ENCODE results near the gene CCDC126. TPM values are rescaled to one million over a fixed set of nuclear protein-coding genes. Genes with fewer than 3 reads are reported as not detected.

The CCDC126 gene
- total and polyA plus RNA-seq, 2 of the 8 experiments (the other 6 are each of a cell fraction or from before 2014, with no cell fraction given) = 1.4 to 5.3 TPM

DNA sequence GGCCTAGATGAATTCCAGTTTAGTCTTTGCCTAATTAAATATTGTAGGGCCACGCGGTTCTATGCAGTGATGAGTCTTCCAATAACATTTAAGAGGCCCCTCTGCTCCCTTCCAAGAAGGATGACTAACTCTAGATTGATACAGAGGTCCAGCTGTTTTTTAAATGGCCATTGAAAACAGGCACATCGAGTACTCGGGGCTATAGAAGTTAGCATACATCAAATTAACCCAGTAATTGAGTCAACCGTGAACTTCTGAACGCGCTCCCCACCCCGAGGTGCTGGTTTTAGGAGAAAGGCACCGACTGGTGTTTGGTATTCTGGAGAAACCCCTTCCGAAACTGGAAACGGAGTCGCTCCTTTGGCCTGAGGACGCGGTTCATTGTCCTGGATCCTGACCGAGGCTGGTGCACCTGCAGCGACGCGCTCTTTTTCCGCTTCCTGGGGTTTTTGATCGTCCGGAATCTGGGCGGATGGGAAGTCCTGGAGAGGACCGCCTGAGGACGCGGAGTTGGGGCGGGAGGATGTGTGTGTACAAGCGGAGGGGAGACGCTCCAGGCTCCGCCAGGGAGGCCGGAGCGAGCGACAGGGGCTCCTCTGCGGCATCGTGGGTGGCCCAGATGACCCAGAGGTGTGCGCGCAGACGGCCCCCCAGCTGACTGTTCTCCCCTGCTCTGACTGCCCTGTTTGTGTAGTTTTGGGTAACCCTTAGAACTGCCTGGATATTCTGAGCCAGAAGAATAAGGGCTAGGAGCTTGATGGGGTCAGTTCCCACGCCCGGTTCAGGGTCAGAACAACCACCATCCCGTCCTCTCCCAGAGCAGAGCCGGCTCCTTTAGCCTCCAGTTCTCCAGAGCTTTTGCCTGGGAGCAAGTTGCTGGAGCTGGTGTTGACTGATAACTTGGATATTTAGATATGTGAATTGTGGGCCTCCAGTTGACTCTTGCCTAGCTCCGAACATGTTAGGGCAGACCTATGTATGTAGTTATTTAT, 83.5 kb downstream of the CCDC126 start:
- Histone ChIP-seq H4K5ac (ENCODE audit: insufficient read length, low read depth, low read length) (peak overlapping the region; percentile 53), H2BK20ac (ENCODE audit: low read length) (no peak overlapping the region; the same call in 1 of the 2 replicates), H2BK120ac (replicated peaks; ENCODE audit: low read depth, low read length) (no peak overlapping the region), H3K4ac (replicated peaks; ENCODE audit: insufficient read length, low read depth, low read length) (no peak overlapping the region), H2BK15ac (ENCODE audit: low read length) (no peak overlapping the region), H4K91ac (replicated peaks; ENCODE audit: insufficient read length, low read length) (no peak overlapping the region), H2AK5ac (ENCODE audit: low read depth, low read length) (no peak overlapping the region), H3K23ac (ENCODE audit: insufficient read length) (no peak overlapping the region), H3K9me3 (ENCODE audit: insufficient read depth in 2 of 2, low read depth in 1 of 2, low read length in 1 of 2) (no peaks in the 10 kb centered on the region; a peak in 1 of 4 replicates), H3K4me2 (ENCODE audit: insufficient read depth in 1 of 2, low read depth in 2 of 2, low read length in 2 of 2) (peak overlapping the region; percentile 56 to 81), H4K8ac (ENCODE audit: extremely low read depth, insufficient read depth, low read length) (peak overlapping the region; percentile 73; the same call in 1 of the 2 replicates), H2AFZ (ENCODE audit: low read length) (no peak overlapping the region), H2BK12ac (ENCODE audit: low read depth, low read length) (no peak overlapping the region), H3K18ac (ENCODE audit: extremely low read depth, low read length) (peak overlapping the region; percentile 68; the same call in 1 of the 2 replicates), H3K79me1 (ENCODE audit: low read depth, low read length) (no peaks in the 10 kb centered on the region), H3K56ac (replicated peaks; ENCODE audit: insufficient read length, low read depth, low read length) (peak overlapping the region; percentile 34), H3K14ac (ENCODE audit: insufficient read length) (no peak overlapping the region), H3K23me2 (ENCODE audit: low read depth, low read length) (no peaks in the 10 kb centered on the region; the same call in 1 of the 2 replicates), H3K9ac (replicated peaks in 1 of 4; ENCODE audit: extremely low read depth in 1 of 4, low read depth in 3 of 4, low read length in 3 of 4) (peak overlapping the region; percentile 71 to 83 (median 78)), H2BK5ac (ENCODE audit: low read depth, low read length) (no peak overlapping the region; the same call in 1 of the 2 replicates), H3K36me3 (ENCODE audit: control insufficient read depth in 2 of 4, insufficient read depth in 4 of 4, low read length in 3 of 4) (peaks cover 0 to 12% (median 0%) of the 10 kb centered on the region in 4 experiments; a peak in 3 of 8 replicates), H3K27ac (ENCODE audit: low read depth, low read length) (peak overlapping the region; percentile 53; the same call in 1 of the 2 replicates), H3K27me3 (replicated peaks in 1 of 4; ENCODE audit: control insufficient read depth in 3 of 4, extremely low read depth in 1 of 4, insufficient read depth in 3 of 4, low read length in 3 of 4) (peaks cover 0 to 3% (median 2%) of the 10 kb centered on the region in 4 experiments; a peak in 2 of 7 replicates), H3K4me1 (replicated peaks in 1 of 4; ENCODE audit: control insufficient read depth in 3 of 4, insufficient read depth in 4 of 4, low read length in 3 of 4) (peaks cover 0 to 4% (median under 1%) of the 10 kb centered on the region in 4 experiments; a peak in 4 of 7 replicates), H4K20me1 (replicated peaks in 1 of 2; ENCODE audit: control insufficient read depth in 1 of 2, insufficient read depth in 2 of 2, low read length in 2 of 2) (no peaks in the 10 kb centered on the region), H3K79me2 (ENCODE audit: control insufficient read depth in 1 of 2, insufficient read depth in 2 of 2, low read length in 2 of 2) (peaks cover 0 to 44% of the 10 kb centered on the region in 2 experiments; a peak in 3 of 4 replicates), H3K4me3 (ENCODE audit: extremely low read depth in 1 of 4, insufficient read depth in 2 of 4, low read depth in 3 of 4, low read length in 4 of 4) (peak overlapping the region; percentile 56 to 87 (median 77))
- CTCF ChIA-PET (ENCODE audit: partially characterized antibody) = interaction anchor here (0.6 to 3.6 kb wide), 16 partner anchors 9 to 134 kb away, joined by 3 to 20 read pairs (median 4); no protein-coding TSS in a partner anchor
- DNase-seq (ENCODE audit: low read depth in 1 of 2, low spot score in 2 of 2) (peak; percentile 57 to 72), FAIRE-seq (peak; percentile 48)
- WGBS, 2 experiments (ENCODE audit: extremely low coverage in 1 of 2, insufficient coverage in 1 of 2, insufficient read length in 1 of 2, insufficient replicate concordance in 2 of 2, low coverage in 1 of 2, low lambda C conversion rate in 2 of 2, missing lambda C conversion rate in 1 of 2) = 4% methylated on average over 42 of the region's 42 CpGs; no CpG with 5 or more reads in 1 of the 2 experiments
- POLR2A ChIA-PET (ENCODE audit: partially characterized antibody) = interaction anchor here (0.7 to 4.3 kb wide), 14 partner anchors 8 to 1920 kb away, joined by 3 to 27 read pairs (median 4); partner anchors contain the start of gene CCDC126
- TF ChIP-seq SP4 (IDR thresholded peaks at IDR 0.05; ENCODE audit: low read length) (no peak; the same call in 1 of the 2 replicates), SAP30 (IDR thresholded peaks at IDR 0.05; ENCODE audit: insufficient read depth, insufficient replicate concordance, low read length) (peak; percentile 40), GABPA (IDR thresholded peaks at IDR 0.05; ENCODE audit: borderline replicate concordance, insufficient read depth, low read length) (peak; percentile 44; the same call in 1 of the 2 replicates), MAFK (IDR thresholded peaks at IDR 0.05; ENCODE audit: low read depth, low read length) (no peak), POLR2AphosphoS5 (IDR thresholded peaks at IDR 0.05; ENCODE audit: low read depth, low read length) (peak; percentile 81), BACH1 (IDR thresholded peaks at IDR 0.05; ENCODE audit: low read length) (no peak), SIX5 (IDR thresholded peaks at IDR 0.05; ENCODE audit: low read depth, low read length) (no peak), TAF1 (IDR thresholded peaks at IDR 0.05; ENCODE audit: low read depth, low read length) (peak; percentile 78; the same call in 1 of the 2 replicates), FOSL1 (IDR thresholded peaks at IDR 0.05; ENCODE audit: insufficient read depth, low read depth, low read length) (no peak)
- TF ChIP-seq, protein P1, sequence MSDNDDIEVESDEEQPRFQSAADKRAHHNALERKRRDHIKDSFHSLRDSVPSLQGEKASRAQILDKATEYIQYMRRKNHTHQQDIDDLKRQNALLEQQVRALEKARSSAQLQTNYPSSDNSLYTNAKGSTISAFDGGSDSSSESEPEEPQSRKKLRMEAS (IDR thresholded peaks at IDR 0.05) = peak; percentile 80
